ENCODE data around the gene SPG11.

DNA sequence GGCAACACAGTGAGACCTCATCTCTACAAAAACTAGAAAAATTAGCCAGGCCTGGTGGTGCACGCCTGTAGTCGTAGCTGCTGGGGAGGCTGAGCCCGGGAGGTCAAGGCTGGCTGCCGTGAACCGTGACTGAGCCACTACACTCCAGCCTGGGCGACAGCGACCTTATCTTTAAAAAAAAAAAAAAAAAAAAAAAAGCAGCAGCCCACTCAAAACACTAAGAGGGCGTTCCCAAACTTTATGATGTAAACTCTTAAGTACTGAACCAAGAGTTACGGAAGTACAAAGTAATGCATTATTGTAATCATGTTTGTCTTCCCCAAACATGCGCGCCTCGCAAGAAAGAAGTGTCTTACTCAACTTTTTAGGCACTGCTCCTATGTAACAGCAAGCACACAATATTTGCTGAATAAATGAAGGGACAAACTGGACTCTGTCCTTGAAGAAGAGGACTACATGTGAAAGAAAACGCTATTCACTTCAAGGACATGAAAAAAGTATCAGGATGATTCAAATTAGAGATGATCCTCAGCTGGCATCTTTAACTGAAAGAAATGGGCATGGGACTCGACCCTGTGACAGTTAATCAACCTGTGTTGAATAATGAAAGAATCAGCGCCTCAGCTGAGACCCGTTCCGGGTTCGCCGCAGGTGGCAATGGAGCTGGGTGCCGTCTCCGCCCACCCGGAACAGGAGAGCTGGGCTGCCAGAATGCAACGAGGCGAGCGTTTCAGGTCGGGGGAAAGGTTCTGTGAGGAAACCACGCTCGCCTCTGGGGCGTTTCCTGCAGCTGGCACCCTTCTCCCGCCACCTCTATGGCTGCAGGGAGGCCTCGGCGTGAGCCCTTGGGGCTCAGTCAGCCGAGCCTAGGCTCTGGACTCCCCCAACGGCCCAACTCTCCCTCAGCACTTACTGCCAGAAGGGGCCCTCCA lies 718 bp downstream of the SPG11 start:
- TF ChIP-seq CTCF (IDR thresholded peaks at IDR 0.05; ENCODE audit: low read length) (no peak), EZH2 (optimal IDR thresholded peaks at IDR 0.05; ENCODE audit: low read depth, low read length) (no peak), EZH2phosphoT487 (IDR thresholded peaks at IDR 0.05; ENCODE audit: low read length) (no peak)

Measured in MM.1S (cell line).